Activated CD4-positive, alpha-beta memory T cell treated with anti-CD3 and anti-CD28 coated beads for 36 hours (primary cell): Measurements from ENCODE around the gene TESK1. TPM values are rescaled to one million over a fixed set of nuclear protein-coding genes. Genes with fewer than 3 reads are reported as not detected.

ENCODE experiments used
- CTCF ChIA-PET: fragments of 350-600 bp; sonication (Branson Sonifier 250); formaldehyde crosslinking; loops from one replicate; lab custom pipeline; 2021; ENCODE audit warnings: antibody characterized with exemption, inconsistent platforms; lab: Charles Lee
- POLR2A ChIA-PET: fragments of 350-600 bp; sonication (Branson Sonifier 250); formaldehyde crosslinking; loops from one replicate; lab custom pipeline; 2021; ENCODE audit warnings: antibody characterized with exemption; lab: Charles Lee
- DNase-seq: peaks from one replicate; pipeline ENCODE4 v3.0.0-alpha.2; 2020
- H3K27ac Mint-ChIP-seq: one replicate; pipeline ENCODE4 v1.8.0; 2021; ENCODE audit warnings: mixed read lengths
- H3K27me3 Mint-ChIP-seq: one replicate; pipeline ENCODE4 v1.8.0; 2021; ENCODE audit warnings: mixed read lengths
- H3K36me3 Mint-ChIP-seq: one replicate; pipeline ENCODE4 v1.8.0; 2021; ENCODE audit warnings: mixed read lengths
- H3K4me1 Mint-ChIP-seq: one replicate; pipeline ENCODE4 v1.8.0; 2021; ENCODE audit warnings: low read depth, mixed read lengths
- H3K4me3 Mint-ChIP-seq: one replicate; pipeline ENCODE4 v1.8.0; 2021; ENCODE audit warnings: mild to moderate bottlenecking, mixed read lengths
- H3K9me3 Mint-ChIP-seq: one replicate; pipeline ENCODE4 v1.8.0; 2021; ENCODE audit warnings: mixed read lengths
- intact Hi-C: fragments of 100-400 bp; cut with micrococcal nuclease; formaldehyde crosslinking; loops from one replicate; pipeline ENCODE4 v1.15.1; 2023
- total RNA-seq, 2 experiments: library from RNA; stranded (reverse); gene quantifications; one replicate each; pipeline ENCODE4 v1.2.3, GENCODE V29; 2021

Gene TESK1
- total RNA-seq, 2 experiments from 2014 or later: 31.0 to 34.7 TPM

- POLR2A ChIA-PET: interaction anchor here (0.6 to 4.6 kb wide), 11 partner anchors 8 to 83 kb away, joined by 3 to 43 read pairs (median 5); partner anchors contain the start of genes ARHGEF39, CCDC107, CREB3 and RMRP
- peak overlapping the region; percentile 93 for H3K4me3 Mint-ChIP-seq
- CTCF ChIA-PET: interaction anchor here (0.8 to 6.2 kb wide), 13 partner anchors 7 to 85 kb away, joined by 3 to 82 read pairs (median 5); partner anchors contain the start of genes CCDC107, CREB3, RMRP and TLN1
- H3K4me1 Mint-ChIP-seq: peaks cover 50% of the 10 kb centered on the region
- H3K27ac Mint-ChIP-seq: peak overlapping the region; percentile 96
- peaks cover 11% of the 10 kb centered on the region for H3K36me3 Mint-ChIP-seq
- H3K27me3 Mint-ChIP-seq: no peaks in the 10 kb centered on the region
- DNase-seq: peak; percentile 66
- intact Hi-C loops: loop anchor here (1.0 to 5.0 kb wide), 2 partner anchors 8 to 537 kb away; no protein-coding TSS in a partner anchor
- H3K9me3 Mint-ChIP-seq: no peaks in the 10 kb centered on the region
Observed at GRCh38 chr9:35649431-35650340, 44.6 kb downstream of the TESK1 start.

GRCh38 chr9:35650341-35651158 is 45.5 kb downstream of the TESK1 start, which contains the start of gene SIT1:
TSS of gene SIT1 (minus strand) at chr9:35650931. CDS start at chr9:35650853, 78 bp downstream.
- Mint-ChIP-seq H3K27ac (peak within 1 kb of the TSS; percentile 96), H3K4me1 (peaks cover 49% of the 10 kb centered on the region), H3K27me3 (no peaks in the 10 kb centered on the region), H3K36me3 (peaks cover 10% of the 10 kb centered on the region), H3K9me3 (no peaks in the 10 kb centered on the region), H3K4me3 (peak within 1 kb of the TSS; percentile 93)
- CTCF ChIA-PET: interaction anchor here (0.8 to 6.2 kb wide), 9 partner anchors 7 to 84 kb away, joined by 3 to 82 read pairs (median 5); partner anchors contain the start of genes CCDC107, CREB3, RMRP and TLN1
- POLR2A ChIA-PET: interaction anchor here (0.6 to 4.6 kb wide), 9 partner anchors 7 to 82 kb away, joined by 3 to 43 read pairs (median 6); partner anchors contain the start of genes ARHGEF39, CCDC107, CREB3 and RMRP
- DNase-seq: peak; percentile 61
- intact Hi-C loops: no loop called here

- peaks cover 10% of the 10 kb centered on the region for H3K36me3 Mint-ChIP-seq
- peak overlapping the region; percentile 1 for H3K4me3 Mint-ChIP-seq
- no peaks in the 10 kb centered on the region for H3K9me3 Mint-ChIP-seq
- DNase-seq: no peak
- ChIA-PET POLR2A (no interaction called here), CTCF (interaction anchor here (1.7 kb wide), 1 partner anchor 44 kb away, joined by 4 read pairs; no protein-coding TSS in a partner anchor)
- intact Hi-C loops: no loop called here
- no peaks in the 10 kb centered on the region for H3K27me3 Mint-ChIP-seq
- H3K4me1 Mint-ChIP-seq: peaks cover 57% of the 10 kb centered on the region
- peak overlapping the region; percentile 96 for H3K27ac Mint-ChIP-seq
Observed at GRCh38 chr9:35651956-35652828, 47.1 kb downstream of the TESK1 start.

- no peak for DNase-seq
- no peak overlapping the region for H3K4me3 Mint-ChIP-seq
- H3K36me3 Mint-ChIP-seq: peaks cover 13% of the 10 kb centered on the region
- H3K27me3 Mint-ChIP-seq: peaks cover under 1% of the 10 kb centered on the region
- H3K27ac Mint-ChIP-seq: no peak overlapping the region
- peaks cover 57% of the 10 kb centered on the region for H3K4me1 Mint-ChIP-seq
- peaks cover under 1% of the 10 kb centered on the region for H3K9me3 Mint-ChIP-seq
- intact Hi-C loops: no loop called here
- ChIA-PET POLR2A (no interaction called here), CTCF (no interaction called here)
Observed at GRCh38 chr9:35652829-35653209, 47.8 kb downstream of the TESK1 start.

GRCh38 chr9:35653611-35654010 is 48.5 kb downstream of the TESK1 start:
- peaks cover 2% of the 10 kb centered on the region for H3K27me3 Mint-ChIP-seq
- H3K4me1 Mint-ChIP-seq: peaks cover 51% of the 10 kb centered on the region
- H3K36me3 Mint-ChIP-seq: peaks cover 13% of the 10 kb centered on the region
- DNase-seq: no peak
- intact Hi-C loops: no loop called here
- peaks cover 2% of the 10 kb centered on the region for H3K9me3 Mint-ChIP-seq
- H3K27ac Mint-ChIP-seq: no peak overlapping the region
- ChIA-PET POLR2A (no interaction called here), CTCF (interaction anchor here (1.1 kb wide), 1 partner anchor 37 kb away, joined by 3 read pairs; no protein-coding TSS in a partner anchor)
- no peak overlapping the region for H3K4me3 Mint-ChIP-seq

GRCh38 chr9:35656348-35656747 is 51.3 kb downstream of the TESK1 start:
- POLR2A ChIA-PET: interaction anchor here (1.0 to 3.3 kb wide), 3 partner anchors 8 to 37 kb away, joined by 3 to 43 read pairs (median 4); no protein-coding TSS in a partner anchor
- peaks cover 62% of the 10 kb centered on the region for H3K4me1 Mint-ChIP-seq

GRCh38 chr9:35656831-35657545 is 51.9 kb downstream of the TESK1 start:
- Mint-ChIP-seq H3K27ac (peak overlapping the region; percentile 96), H3K36me3 (peaks cover 28% of the 10 kb centered on the region), H3K4me1 (peaks cover 61% of the 10 kb centered on the region), H3K4me3 (peak overlapping the region; percentile 86), H3K27me3 (peaks cover 2% of the 10 kb centered on the region), H3K9me3 (peaks cover 2% of the 10 kb centered on the region)
- ChIA-PET CTCF (interaction anchor here (0.9 to 12.1 kb wide), 11 partner anchors 10 to 225 kb away, joined by 3 to 101 read pairs (median 8); partner anchors contain the start of genes CA9, CREB3, SPAG8 and TLN1), POLR2A (interaction anchor here (0.7 to 3.3 kb wide), 6 partner anchors 9 to 75 kb away, joined by 3 to 43 read pairs (median 6); partner anchors contain the start of genes CREB3 and TLN1)
- no peak for DNase-seq
- intact Hi-C loops: loop anchor here (1.0 to 5.0 kb wide), 5 partner anchors 8 to 585 kb away; partner anchors contain the start of genes CREB3, TLN1 and VCP

More at GRCh38 chr9:35656348-35656747, 51.3 kb downstream of the TESK1 start:
- H3K9me3 Mint-ChIP-seq: peaks cover 2% of the 10 kb centered on the region
- peaks cover 2% of the 10 kb centered on the region for H3K27me3 Mint-ChIP-seq
- intact Hi-C loops: loop anchor here (5.0 kb wide), 2 partner anchors 41 to 584 kb away; partner anchors contain the start of gene VCP
- peaks cover 23% of the 10 kb centered on the region for H3K36me3 Mint-ChIP-seq
- DNase-seq: no peak
- H3K4me3 Mint-ChIP-seq: peak overlapping the region; percentile 5
- H3K27ac Mint-ChIP-seq: peak overlapping the region; percentile 45
- CTCF ChIA-PET: interaction anchor here (1.3 to 12.1 kb wide), 4 partner anchors 9 to 73 kb away, joined by 3 to 101 read pairs (median 44); partner anchors contain the start of genes CREB3 and TLN1

GRCh38 chr9:35657546-35658136 is 52.6 kb downstream of the TESK1 start, which contains the start of gene RMRP:
TSS of gene RMRP (minus strand) at chr9:35658019.
- Mint-ChIP-seq H3K27me3 (peaks cover 2% of the 10 kb centered on the region), H3K4me1 (peaks cover 64% of the 10 kb centered on the region), H3K36me3 (peaks cover 33% of the 10 kb centered on the region), H3K4me3 (peak within 1 kb of the TSS; percentile 86), H3K9me3 (peaks cover 2% of the 10 kb centered on the region), H3K27ac (peak within 1 kb of the TSS; percentile 96)
- ChIA-PET POLR2A (interaction anchor here (0.6 to 3.3 kb wide), 14 partner anchors 10 to 99 kb away, joined by 3 to 43 read pairs (median 3); partner anchors contain the start of genes CREB3 and TLN1), CTCF (interaction anchor here (0.7 to 12.1 kb wide), 21 partner anchors 10 to 224 kb away, joined by 3 to 101 read pairs (median 5); partner anchors contain the start of genes CA9, CREB3, GBA2 and RGP1)
- intact Hi-C loops: loop anchor here (1.0 to 5.0 kb wide), 7 partner anchors 8 to 585 kb away; partner anchors contain the start of genes CREB3, HINT2, TESK1 and TLN1
- DNase-seq: peak; percentile 96
